CD14-positive monocyte (primary cell): ENCODE measurements around the gene TRIM29. TPM values are rescaled to one million over a fixed set of nuclear protein-coding genes. Genes with fewer than 3 reads are reported as not detected.

ENCODE experiments used
- DNase-seq, 3 donors: peaks; one replicate each; pipeline ENCODE4 v3.0.0-alpha.2; 2011 to 2022
- H2AFZ ChIP-seq: 2 replicates; pipeline ENCODE4 v1.6.0; 2012; ENCODE audit warnings: mild to moderate bottlenecking, low read depth, low read length, inconsistent platforms; ENCODE audit not compliant: insufficient read depth, poor library complexity, severe bottlenecking
- H3K27ac ChIP-seq, 2 donors: 1 replicate in 1 of 2; 2 replicates in 1 of 2; pipeline ENCODE4 v1.5.1; 2012 to 2013; ENCODE audit warnings: low read length in 2 of 2, control low read depth in 1 of 2, inconsistent platforms in 1 of 2, low read depth in 1 of 2, mild to moderate bottlenecking in 1 of 2
- H3K27me3 ChIP-seq, 2 donors: one replicate each; pipeline versions ENCODE4 v1.6.0 to v1.6.1; 2011 to 2013; ENCODE audit warnings: low read length in 2 of 2; ENCODE audit not compliant: control insufficient read depth in 2 of 2, insufficient read depth in 2 of 2
- H3K36me3 ChIP-seq, 2 donors: replicated peaks in 1 of 2; 1 replicate in 1 of 2; 2 replicates in 1 of 2; pipeline versions ENCODE4 v1.5.1 to v1.6.1; 2012 to 2013; ENCODE audit warnings: low read length in 2 of 2, control low read depth in 1 of 2, inconsistent platforms in 1 of 2, mild to moderate bottlenecking in 1 of 2; ENCODE audit not compliant: insufficient read depth in 2 of 2, control insufficient read depth in 1 of 2
- H3K4me1 ChIP-seq, 2 donors: 1 replicate in 1 of 2; 2 replicates in 1 of 2; pipeline versions ENCODE4 v1.5.1 to v1.6.1; 2012 to 2013; ENCODE audit warnings: low read length in 2 of 2, control low read depth in 1 of 2, inconsistent platforms in 1 of 2, mild to moderate bottlenecking in 1 of 2, moderate library complexity in 1 of 2; ENCODE audit not compliant: insufficient read depth in 2 of 2, control insufficient read depth in 1 of 2
- H3K4me2 ChIP-seq: replicated peaks from 2 replicates; pipeline ENCODE3; 2012; ENCODE audit warnings: low read length, moderate library complexity, mild to moderate bottlenecking; ENCODE audit not compliant: poor library complexity, severe bottlenecking; ENCODE audit errors: extremely low read depth
- H3K4me3 ChIP-seq, 3 experiments: fragments of 200-600 bp in 1 of 3; sonication (generic) in 1 of 3; replicated peaks in 1 of 3; 1 replicate in 2 of 3; 2 replicates in 1 of 3; pipeline ENCODE4 v1.5.1; 2011 to 2013; ENCODE audit warnings: low read length in 3 of 3, mild to moderate bottlenecking in 3 of 3, control low read depth in 2 of 3, low read depth in 2 of 3, inconsistent platforms in 1 of 3, moderate library complexity in 1 of 3
- H3K79me2 ChIP-seq: 2 replicates; pipeline ENCODE4 v1.6.0; 2012; ENCODE audit warnings: mild to moderate bottlenecking, control low read depth, inconsistent platforms, low read length, moderate library complexity; ENCODE audit not compliant: insufficient read depth
- H3K9ac ChIP-seq: 2 replicates; pipeline ENCODE4 v1.6.0; 2017; ENCODE audit warnings: low read length, mild to moderate bottlenecking; ENCODE audit not compliant: insufficient read depth, poor library complexity, severe bottlenecking
- H3K9me3 ChIP-seq, 2 donors: replicated peaks in 1 of 2; 1 replicate in 1 of 2; 2 replicates in 1 of 2; pipeline versions ENCODE4 v1.5.1 to v1.6.1; 2012 to 2013; ENCODE audit warnings: low read length in 2 of 2, control low read depth in 1 of 2; ENCODE audit not compliant: control insufficient read depth in 1 of 2, insufficient read depth in 1 of 2
- H4K20me1 ChIP-seq: 2 replicates; pipeline ENCODE4 v1.6.0; 2012; ENCODE audit warnings: mild to moderate bottlenecking, low read length, control low read depth, moderate library complexity; ENCODE audit not compliant: insufficient read depth
- H3K27ac Mint-ChIP-seq, 7 donors: one replicate each; pipeline ENCODE4 v1.8.0; 2020; ENCODE audit warnings: mild to moderate bottlenecking in 7 of 7, mixed read lengths in 7 of 7, moderate library complexity in 6 of 7, inconsistent platforms in 2 of 7
- H3K27me3 Mint-ChIP-seq, 3 donors: one replicate each; pipeline ENCODE4 v1.8.0; 2021 to 2022; ENCODE audit warnings: low read depth in 3 of 3, mild to moderate bottlenecking in 3 of 3, mixed read lengths in 3 of 3, moderate library complexity in 3 of 3, inconsistent platforms in 1 of 3
- H3K36me3 Mint-ChIP-seq, 2 donors: one replicate each; pipeline ENCODE4 v1.8.0; 2020; ENCODE audit warnings: mixed read lengths in 2 of 2, inconsistent platforms in 1 of 2, mild to moderate bottlenecking in 1 of 2
- H3K4me1 Mint-ChIP-seq: one replicate; pipeline ENCODE4 v1.8.0; 2020; ENCODE audit warnings: mild to moderate bottlenecking, mixed read lengths
- H3K4me3 Mint-ChIP-seq, 2 donors: one replicate each; pipeline ENCODE4 v1.8.0; 2020; ENCODE audit warnings: mild to moderate bottlenecking in 2 of 2, mixed read lengths in 2 of 2, moderate library complexity in 1 of 2
- H3K9me3 Mint-ChIP-seq, 7 donors: one replicate each; pipeline ENCODE4 v1.8.0; 2020 to 2022; ENCODE audit warnings: mixed read lengths in 7 of 7, mild to moderate bottlenecking in 6 of 7, moderate library complexity in 6 of 7, inconsistent platforms in 2 of 7
- CTCF ChIP-seq: fragments of 200-600 bp; IDR thresholded peaks from one replicate; pipeline ENCODE4 v1.8.0; 2022; ENCODE audit warnings: antibody characterized with exemption, mild to moderate bottlenecking
- WGBS: methylation state at CpG from one replicate; pipeline ENCODE4 v1.1.5; 2013; ENCODE audit warnings: missing lambda C conversion rate; ENCODE audit not compliant: insufficient coverage; 5-methylcytosine and 5-hydroxymethylcytosine counted together
- intact Hi-C, 2 donors: fragments of 100-400 bp; cut with micrococcal nuclease; formaldehyde crosslinking; loops; one replicate each; pipeline versions ENCODE4 v1.15.0 to v1.15.1; 2023
- polyA plus RNA-seq, 3 donors: library from polyadenylated mRNA; depleted of rRNA in 1 of 3; unstranded in 2 of 3; stranded (reverse) in 1 of 3; fragments of 300-500 nt in 2 of 3; fragments of >200 nt in 1 of 3; fragmentation: Illumina TruSeq in 2 of 3; gene quantifications; 1 replicate in 2 of 3; 2 replicates in 1 of 3; pipeline ENCODE4 v1.2.3, GENCODE V29; 2012 to 2021

Gene TRIM29
- polyA plus RNA-seq, 3 donors: not detected

GRCh38 chr11:120107692-120108091 lies 30.2 kb downstream of the TRIM29 start:
- Histone ChIP-seq H3K79me2 (no peaks in the 10 kb centered on the region), H3K36me3 (no peaks in the 10 kb centered on the region), H3K9ac (no peak overlapping the region), H3K27ac (no peak overlapping the region), H4K20me1 (no peaks in the 10 kb centered on the region), H3K27me3 (no peaks in the 10 kb centered on the region), H3K4me1 (no peaks in the 10 kb centered on the region), H2AFZ (no peak overlapping the region), H3K4me3 (no peak overlapping the region), H3K4me2 (no peak overlapping the region), H3K9me3 (no peaks in the 10 kb centered on the region)
- no peak for TF ChIP-seq CTCF
- Mint-ChIP-seq H3K27me3 (peaks cover 13 to 20% (median 16%) of the 10 kb centered on the region in 3 donors), H3K36me3 (no peaks in the 10 kb centered on the region), H3K9me3 (no peaks in the 10 kb centered on the region), H3K4me3 (no peak overlapping the region), H3K4me1 (peaks cover 2% of the 10 kb centered on the region), H3K27ac (no peak overlapping the region)
- no peak for DNase-seq
- WGBS: 90% methylated on average over 5 of the region's 6 CpGs
- intact Hi-C loops: loop anchor here (1.0 to 2.0 kb wide), 2 partner anchors 441 kb away; no protein-coding TSS in a partner anchor

GRCh38 chr11:120106354-120107150 lies 31.4 kb downstream of the TRIM29 start:
- Mint-ChIP-seq H3K4me3 (no peak overlapping the region), H3K36me3 (no peaks in the 10 kb centered on the region), H3K9me3 (peaks cover 0 to 2% (median 0%) of the 10 kb centered on the region in 7 donors), H3K4me1 (peaks cover 2% of the 10 kb centered on the region), H3K27ac (no peak overlapping the region), H3K27me3 (peaks cover 10 to 18% (median 14%) of the 10 kb centered on the region in 3 donors)
- no peaks in the 10 kb centered on the region for H3K9me3 ChIP-seq
- H3K4me2 ChIP-seq: no peak overlapping the region
- no peak overlapping the region for H3K27ac ChIP-seq
- TF ChIP-seq CTCF: no peak
- intact Hi-C loops: no loop called here
- no peaks in the 10 kb centered on the region for H3K4me1 ChIP-seq
- no peaks in the 10 kb centered on the region for H4K20me1 ChIP-seq
- H3K27me3 ChIP-seq: no peaks in the 10 kb centered on the region
- H3K79me2 ChIP-seq: no peaks in the 10 kb centered on the region
- 86% methylated on average over 11 of the region's 11 CpGs for WGBS
- H3K36me3 ChIP-seq: no peaks in the 10 kb centered on the region
- DNase-seq: no peak
- H3K9ac ChIP-seq: no peak overlapping the region
- H2AFZ ChIP-seq: no peak overlapping the region
- no peak overlapping the region for H3K4me3 ChIP-seq
